Measurements from ENCODE around the gene OR1C1.

- TF ChIP-seq EZH2 (IDR thresholded peaks at IDR 0.05; ENCODE audit: borderline replicate concordance, low read length) = no peak
- no peak for TF ChIP-seq CTCF (conservative IDR thresholded peaks at IDR 0.05 in 1 of 2, IDR thresholded peaks at IDR 0.05 in 1 of 2; ENCODE audit: extremely low read depth in 1 of 2, insufficient read depth in 1 of 2, low read depth in 1 of 2, low read length in 2 of 2)
Observed at GRCh38 chr1:247713753-247714152, 46.6 kb downstream of the OR1C1 start.
